HG02798 (cell line): ENCODE measurements around the gene AKNAD1.
"Not testable (repeated sequence)": the region's sequence is repeated elsewhere in the genome, so short reads cannot be mapped to it uniquely, and the experiment has no call there.

ENCODE experiments used
- ATAC-seq: cut with Tn5 transposase; IDR thresholded peaks from one replicate; pipeline ENCODE4 v1.9.1; 2021; ENCODE audit warnings: mild to moderate bottlenecking; ENCODE audit not compliant: unreplicated experiment, poor library complexity

The AKNAD1 gene, protein sequence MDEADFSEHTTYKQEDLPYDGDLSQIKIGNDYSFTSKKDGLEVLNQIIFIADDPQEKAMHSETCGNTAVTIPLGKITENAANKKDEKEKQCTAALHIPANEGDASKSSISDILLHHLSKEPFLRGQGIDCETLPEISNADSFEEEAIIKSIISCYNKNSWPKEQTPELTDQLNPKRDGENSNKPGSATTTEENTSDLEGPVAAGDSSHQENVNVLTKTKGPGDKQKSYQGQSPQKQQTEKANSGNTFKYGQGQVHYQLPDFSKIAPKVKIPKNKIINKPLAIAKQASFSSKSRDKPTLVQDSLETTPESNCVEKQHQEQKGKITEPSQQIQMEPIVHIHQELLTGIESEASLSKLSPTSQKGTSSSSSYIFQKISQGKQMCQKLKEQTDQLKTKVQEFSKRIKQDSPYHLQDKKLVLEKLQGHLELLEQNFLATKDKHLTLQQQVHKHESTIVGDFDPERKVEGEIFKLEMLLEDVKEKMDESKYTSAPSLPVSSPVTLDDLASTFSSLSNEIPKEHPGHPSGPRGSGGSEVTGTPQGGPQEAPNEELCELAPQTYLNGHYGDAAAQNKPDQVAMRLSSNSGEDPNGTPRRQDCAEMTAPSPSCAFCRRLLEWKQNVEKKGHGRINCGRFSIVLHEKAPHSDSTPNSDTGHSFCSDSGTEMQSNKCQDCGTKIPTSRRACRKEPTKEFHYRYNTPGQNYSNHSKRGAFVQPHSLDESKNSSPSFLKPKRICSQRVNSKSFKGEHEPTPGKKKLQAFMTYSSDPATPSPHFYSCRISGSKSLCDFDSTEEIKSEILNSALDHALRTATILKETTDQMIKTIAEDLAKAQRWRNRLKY

DNA sequence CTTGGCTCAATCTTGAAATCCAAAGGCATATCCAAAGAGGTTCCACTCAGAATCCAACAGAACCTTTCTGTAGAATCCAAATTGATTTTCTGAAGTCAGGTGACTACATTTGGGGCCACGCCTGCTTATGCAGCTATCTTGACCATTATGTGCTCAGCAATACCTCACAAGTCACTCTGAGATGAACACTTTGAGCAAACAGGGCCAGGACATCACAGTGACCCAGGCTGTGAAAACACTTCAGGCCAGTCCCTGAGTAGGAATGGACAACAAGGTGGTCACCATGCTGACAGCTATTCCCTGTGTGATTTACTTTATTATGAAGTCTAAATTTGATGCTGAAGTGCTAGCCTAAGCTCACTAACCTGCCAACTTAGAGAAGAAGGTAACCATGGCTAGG lies at the start of gene AKNAD1:
Gene AKNAD1 (minus strand): TSS at position 101 of the 400 bp plus-strand sequence. CDS start 4,430 bp downstream, outside the sequence.
- no peak for ATAC-seq

DNA sequence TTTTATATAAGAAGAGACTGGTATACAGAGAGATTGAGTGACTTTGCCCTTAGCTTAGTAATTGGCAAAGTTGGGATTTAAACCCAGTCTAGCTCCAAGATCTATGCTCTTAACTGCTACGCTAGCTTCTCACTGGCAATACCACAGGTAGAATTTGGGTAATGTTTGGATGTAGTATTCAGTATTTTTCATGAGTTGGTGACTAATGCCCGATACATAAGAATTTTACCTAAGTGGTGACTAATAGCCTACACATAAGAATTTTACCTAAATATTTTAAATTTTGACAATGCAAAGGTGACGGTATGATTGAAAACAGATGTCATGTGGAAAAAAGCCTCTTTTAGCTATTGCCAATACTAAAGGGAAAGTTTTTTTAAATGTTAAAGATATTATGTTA lies 44.2 kb upstream of the AKNAD1 start:
- ATAC-seq = no peak

DNA sequence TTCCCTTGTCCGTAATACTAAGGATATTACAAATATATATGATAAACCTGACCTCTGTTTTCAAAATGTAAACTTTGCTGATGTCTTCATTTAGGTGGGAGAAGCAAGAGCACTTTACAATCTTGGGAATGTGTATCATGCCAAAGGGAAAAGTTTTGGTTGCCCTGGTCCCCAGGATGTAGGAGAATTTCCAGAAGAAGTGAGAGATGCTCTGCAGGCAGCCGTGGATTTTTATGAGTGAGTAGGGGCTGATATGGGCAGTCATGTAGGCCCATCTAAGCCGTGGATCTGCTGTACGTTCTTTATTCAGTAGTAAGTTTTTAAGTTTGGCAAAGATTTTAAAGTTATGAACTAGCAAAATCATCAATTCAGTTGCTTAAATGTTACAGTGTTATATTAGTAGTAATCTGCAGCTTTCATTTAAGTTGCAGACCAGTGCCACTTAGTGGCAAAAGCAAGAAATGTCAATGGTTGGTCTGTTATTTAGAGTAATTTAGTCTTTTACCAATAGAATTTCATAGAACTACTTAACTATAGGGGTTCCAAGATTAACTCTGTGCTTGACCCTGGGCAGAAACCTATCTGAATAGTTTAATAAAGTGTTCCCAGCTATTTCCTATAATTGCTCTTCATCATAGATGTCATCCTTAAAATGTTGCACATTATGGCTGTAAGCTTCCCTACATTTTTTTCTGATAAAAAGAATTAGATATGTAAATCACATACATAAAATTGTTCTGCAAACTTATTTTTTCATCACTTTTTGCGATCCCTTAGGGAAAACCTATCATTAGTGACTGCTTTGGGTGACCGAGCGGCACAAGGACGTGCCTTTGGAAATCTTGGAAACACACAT lies 41.2 kb upstream of the AKNAD1 start:
- ATAC-seq = peak; percentile 56

DNA sequence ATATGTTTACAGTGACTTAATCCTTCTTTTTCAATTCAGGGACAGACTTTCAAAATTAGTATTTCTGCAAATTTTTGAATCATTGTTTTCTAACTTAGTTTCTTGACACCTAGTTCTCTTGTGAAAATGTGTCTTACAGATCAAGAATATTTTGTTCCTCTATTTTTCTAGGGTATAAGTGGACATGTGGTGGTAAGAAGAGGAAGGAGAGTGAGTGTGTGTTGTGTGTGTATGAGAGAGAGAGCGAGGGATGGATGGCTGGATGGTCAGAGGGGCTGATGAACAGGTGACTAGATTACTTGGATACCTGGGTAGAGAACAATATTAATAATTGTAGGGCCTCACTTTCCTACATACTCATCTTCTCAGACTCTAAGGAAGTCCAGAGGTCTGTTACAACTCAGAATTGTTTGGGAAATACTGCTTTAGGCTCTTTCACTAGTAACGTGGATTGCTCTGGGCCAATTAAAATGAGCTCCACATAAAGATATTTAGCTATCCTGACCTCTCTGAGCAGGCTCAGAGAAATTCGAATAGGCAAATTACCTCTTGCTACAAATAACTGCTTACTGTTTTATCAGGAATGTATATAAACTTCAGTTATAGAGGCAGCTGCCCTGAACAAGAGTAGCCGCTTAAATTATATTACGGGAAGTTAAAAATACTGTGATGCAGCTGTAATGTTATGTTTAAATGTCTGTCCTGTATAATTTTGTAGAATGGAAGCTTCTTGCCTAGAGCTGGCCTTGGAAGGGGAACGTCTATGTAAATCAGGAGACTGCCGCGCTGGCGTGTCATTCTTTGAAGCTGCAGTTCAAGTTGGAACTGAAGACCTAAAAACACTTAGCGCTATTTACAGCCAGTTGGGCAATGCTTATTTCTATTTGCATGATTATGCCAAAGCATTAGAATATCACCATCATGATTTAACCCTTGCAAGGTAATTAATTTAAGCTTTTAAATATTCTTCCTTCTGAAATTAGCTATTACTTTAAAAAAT lies 39.6 kb upstream of the AKNAD1 start:
- ATAC-seq = no peak

DNA sequence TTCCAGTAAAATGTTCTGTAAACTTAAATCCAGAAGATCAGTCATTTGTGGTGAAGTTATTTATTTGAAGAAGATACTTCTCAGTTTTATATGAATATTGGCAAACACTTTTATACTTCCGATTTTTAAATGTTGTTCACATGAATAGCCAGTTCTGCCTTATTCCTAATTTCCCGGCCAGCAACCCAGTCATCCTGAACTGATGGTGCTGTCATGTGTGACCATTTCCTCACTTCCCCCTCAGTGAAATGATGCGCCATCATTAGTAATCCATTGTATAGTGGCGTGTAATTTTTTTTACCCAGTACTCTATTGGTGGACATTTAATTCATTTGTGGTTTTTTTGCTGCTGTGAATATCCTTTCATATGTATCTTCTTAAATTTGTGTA lies 36.2 kb upstream of the AKNAD1 start:
- no peak for ATAC-seq

DNA sequence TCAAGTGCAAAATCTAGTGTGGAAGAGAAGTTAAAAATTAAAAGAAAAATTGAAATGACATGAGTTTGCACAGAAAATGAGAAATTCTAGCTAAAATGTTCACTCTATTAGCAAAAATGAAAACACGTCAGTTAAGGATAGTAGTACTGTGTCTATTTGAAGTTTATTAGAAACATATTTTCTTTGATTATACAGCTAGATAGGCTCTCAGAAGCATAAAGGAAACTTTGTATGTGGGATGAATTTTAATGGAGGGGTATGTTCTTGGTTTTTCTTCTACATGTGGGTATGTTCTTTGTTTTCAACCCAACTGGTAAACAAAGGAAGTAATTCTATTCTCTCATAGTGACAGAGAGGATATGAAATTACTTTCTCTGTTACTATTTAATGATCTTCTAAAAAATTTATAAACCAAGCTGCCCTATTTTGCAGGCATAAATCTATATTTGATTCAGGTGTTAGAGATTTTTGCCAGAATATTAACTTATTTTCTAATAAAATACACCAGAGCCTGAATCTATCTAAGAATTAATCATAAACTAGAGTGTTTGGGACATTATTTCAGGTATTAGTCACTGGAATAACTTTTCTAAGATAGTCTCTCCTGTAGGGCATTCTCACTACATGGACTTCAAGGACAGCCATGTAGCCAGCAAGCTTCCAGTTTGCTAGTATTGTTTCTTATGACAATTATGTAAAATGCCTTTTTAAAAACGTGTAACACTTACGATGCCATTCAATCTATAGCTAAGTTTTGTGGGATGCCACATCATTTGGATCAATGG lies 35.7 kb upstream of the AKNAD1 start:
- ATAC-seq = no peak

DNA sequence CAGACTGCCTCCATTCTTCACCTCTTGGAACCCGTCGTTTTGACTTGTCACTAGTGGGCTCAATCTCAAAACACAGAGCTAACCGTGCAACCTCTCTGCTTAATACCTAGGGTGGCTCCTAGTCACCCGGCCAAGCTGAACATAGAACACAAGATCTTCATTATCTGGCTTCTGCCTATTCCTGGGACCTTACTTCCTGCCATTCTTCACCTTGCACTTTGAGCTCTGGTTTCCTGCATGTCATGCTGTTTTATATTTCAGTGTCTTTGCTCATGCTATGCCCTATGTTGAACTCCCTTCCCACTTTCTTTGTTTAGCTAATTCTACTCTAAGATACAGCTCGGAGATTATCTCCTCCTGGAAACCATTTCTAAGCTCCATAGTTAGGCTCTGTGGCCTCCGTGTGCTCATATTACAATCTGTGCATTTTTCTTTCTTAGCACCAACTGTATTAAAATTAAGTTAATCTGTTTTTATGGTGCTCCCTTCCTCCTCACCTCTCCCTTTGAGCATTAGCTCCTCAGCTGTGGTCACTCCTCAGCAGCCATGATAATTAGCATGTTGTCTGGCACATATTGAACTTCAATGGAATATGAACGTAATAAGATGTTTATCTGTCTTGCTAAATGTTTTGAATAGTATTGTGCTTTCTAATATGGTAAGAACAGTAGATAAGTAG lies 33.0 kb upstream of the AKNAD1 start:
- ATAC-seq = no peak

DNA sequence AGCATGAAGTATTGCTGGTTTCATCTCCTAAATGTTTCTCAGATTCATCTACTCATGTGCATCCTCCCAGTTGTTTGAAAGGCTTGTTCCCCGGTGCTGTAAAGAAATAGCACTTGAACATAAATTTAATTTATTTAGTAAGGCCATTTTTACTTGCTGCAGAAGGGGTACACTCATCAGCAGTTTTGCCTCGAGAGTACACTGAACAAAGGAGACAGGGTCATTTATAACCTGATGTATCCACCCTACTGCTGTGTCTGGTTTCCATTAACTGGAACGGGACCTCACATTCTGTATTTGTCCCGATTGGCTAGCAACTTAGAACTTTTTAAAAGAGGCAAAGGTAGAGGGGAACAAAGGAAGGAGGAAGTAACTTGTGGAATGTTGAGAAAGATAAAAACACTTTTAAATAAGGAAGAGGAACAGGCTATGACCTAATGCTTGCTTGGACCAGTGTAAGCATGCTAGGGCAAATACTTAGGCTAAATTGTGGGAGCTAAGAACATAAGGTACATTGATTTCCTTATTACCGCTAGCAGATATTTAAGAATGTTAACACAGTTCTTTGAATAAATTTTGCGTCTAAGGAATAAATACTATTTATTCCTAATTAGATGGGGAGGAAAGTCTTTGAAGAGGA lies 32.2 kb upstream of the AKNAD1 start:
- not testable (repeated sequence) for ATAC-seq

DNA sequence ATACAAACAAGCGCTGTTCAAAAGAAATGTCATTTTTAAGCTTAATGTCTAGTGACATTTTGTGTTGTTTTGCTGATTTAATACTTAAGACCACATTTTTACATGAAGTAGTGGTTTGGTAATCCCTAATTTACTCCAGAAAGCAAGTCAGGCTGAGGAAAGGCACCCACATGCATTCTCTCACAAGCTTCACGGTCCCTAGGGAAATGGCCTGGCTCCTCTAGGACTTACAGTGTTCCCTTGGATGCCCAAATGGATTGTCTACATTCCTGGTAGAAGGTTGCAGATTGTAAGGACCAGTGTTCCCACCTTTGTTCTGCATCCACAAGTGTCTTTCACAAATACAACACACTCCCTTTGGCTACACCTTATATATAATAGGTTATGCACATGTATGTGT lies 29.4 kb upstream of the AKNAD1 start:
- ATAC-seq = no peak

DNA sequence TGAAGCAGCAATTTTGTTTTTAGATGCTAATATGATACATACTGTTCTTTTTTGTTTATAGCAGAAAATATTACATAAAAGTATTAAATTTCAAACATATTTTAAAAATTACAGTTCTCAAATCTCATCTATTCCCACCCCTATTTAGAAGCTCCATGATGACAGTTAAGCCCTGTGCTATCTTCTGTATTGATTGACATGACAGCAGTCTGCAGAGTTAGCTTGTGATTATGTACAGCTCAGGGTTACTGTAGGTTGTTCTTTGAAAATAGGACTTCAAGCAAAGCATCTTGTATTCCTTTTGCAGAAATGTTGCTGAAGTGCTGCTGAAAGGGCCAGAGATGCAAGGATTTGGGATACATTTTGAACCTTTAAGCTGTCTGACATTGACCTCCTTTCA lies 28.1 kb upstream of the AKNAD1 start:
- no peak for ATAC-seq

DNA sequence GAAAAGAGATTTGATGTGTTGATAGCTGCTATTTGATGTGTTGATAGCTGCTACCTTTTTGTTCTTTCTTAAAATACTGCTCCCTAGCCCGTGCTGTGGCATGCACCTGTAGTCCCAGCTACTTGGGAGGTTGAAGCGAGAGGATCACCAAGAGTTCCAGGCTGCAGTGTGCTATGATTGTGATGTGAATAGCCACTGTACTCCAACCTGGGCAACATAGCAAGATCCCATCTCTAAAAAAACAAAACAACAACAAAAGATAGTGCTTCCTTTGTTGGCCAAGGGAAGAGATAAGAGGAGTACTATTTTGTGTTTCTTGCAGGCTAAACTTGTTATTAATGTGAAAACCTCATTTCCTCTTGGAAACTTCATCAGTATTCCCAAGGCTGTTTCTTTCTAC lies 25.9 kb upstream of the AKNAD1 start:
- no peak for ATAC-seq

DNA sequence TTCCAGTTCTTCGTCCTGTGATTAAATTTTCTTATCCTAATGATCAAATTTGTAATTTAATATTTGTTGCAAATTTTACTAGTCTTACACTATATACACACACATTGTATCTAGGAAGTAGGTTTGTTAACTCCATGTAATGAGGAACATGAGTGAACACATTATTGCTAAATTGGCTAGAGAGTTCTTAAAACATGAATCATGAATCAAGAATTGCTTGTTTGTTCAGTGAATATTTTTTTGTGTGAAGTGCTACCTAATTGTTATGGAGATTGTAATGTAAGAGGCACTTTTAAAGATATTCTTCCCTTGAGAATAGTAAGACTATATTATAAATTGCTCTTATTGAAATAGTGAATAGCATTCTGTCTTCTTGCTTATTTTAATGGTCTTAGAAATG lies 24.5 kb upstream of the AKNAD1 start:
- no peak for ATAC-seq

DNA sequence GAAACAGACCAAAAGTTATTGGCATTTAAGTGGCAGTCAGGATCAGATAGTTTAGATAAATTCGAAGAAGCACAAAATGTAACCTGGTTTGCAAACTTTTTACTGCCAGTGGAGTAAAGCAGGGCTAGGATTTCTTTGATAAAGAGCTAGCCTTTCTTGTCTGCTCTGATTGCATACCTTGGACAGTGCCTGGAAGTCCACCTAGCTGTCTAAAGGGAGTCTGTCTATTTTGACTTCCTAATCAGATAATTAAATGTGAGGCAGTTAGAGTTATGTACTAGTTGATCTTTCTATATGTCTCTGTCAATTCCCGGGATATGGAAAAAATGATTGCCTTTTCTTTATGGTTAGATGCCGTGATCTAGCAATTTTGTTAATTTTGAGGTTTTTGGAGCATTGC lies 24.0 kb upstream of the AKNAD1 start:
- no peak for ATAC-seq

DNA sequence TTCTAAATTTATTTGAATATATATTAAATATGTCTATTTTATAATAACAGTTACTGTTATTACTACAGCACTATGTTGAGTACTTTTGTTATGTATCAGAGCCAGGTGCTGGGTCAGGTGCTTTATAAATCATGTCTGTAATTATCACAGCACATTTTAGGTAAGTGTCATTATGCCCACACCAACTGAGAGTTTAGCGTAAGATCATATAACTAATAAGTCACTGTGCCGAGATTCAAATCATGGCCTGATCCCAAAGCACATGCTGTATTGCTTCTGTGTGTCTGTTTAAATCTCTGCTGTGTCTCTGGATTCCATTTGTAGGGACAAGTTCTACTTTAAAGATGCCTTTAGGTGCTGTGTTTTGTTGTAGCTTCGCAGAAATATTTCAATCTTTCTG lies 21.8 kb upstream of the AKNAD1 start:
- no peak for ATAC-seq

DNA sequence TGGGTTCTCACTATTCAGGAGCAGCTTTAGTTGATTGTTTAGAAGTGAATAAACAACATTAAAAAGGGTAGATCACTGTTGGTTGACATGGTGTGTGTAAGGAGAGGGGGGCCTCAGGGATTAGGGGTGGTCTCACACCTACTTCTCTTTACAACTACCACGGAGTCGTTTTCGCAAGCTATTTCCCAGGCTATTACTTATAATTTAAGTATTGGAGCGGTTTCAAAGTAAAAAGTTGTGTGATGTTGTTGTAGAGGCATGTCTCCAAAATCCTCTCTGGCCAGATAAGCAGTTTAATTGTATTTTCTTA lies 21.2 kb upstream of the AKNAD1 start:
- ATAC-seq = no peak

DNA sequence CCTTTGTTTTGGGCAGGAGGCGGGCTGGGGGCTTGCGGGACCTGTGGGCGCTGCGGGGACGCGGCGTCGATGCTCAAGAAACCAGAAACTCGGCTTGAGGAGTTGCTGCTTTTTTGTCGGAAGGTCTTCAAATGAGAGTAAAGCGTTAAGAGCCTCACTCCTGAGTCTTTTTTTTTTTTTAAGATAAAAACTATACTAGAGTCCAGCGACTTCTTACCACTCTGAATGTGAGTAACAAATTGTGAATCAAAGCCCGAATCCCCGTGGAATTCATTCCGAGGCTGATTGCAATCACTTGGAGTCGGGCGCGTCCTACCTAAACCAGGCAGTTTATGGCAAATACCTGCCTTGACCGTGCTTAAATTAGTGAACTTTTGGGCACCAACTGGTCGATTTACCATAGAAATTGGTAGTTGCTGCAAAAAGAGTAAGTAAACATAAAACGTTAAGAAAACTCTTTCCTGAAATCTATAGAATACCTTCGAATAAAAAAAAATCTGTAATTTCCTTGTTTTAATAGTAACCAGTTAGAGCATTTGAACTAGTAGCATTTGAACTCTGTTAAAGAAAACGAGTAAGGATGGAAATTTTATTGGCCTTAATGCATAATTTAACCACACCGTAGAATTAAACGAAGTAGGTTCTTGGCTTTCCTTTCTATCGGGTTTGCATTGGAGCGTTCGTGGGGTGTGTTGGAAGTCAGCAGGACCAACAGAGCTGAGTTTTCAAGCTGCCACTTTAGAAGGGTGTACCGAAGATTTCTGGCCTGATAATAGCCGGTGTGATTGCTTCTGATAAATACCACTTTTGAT lies 20.7 kb upstream of the AKNAD1 start:
- no peak for ATAC-seq
